GM19438 (cell line): ENCODE measurements around the gene PITX2.

Experiments
- ATAC-seq: cut with Tn5 transposase; IDR thresholded peaks from one replicate; pipeline ENCODE4 v1.9.1; 2021; ENCODE audit warnings: low read depth; ENCODE audit not compliant: unreplicated experiment

Gene PITX2

DNA sequence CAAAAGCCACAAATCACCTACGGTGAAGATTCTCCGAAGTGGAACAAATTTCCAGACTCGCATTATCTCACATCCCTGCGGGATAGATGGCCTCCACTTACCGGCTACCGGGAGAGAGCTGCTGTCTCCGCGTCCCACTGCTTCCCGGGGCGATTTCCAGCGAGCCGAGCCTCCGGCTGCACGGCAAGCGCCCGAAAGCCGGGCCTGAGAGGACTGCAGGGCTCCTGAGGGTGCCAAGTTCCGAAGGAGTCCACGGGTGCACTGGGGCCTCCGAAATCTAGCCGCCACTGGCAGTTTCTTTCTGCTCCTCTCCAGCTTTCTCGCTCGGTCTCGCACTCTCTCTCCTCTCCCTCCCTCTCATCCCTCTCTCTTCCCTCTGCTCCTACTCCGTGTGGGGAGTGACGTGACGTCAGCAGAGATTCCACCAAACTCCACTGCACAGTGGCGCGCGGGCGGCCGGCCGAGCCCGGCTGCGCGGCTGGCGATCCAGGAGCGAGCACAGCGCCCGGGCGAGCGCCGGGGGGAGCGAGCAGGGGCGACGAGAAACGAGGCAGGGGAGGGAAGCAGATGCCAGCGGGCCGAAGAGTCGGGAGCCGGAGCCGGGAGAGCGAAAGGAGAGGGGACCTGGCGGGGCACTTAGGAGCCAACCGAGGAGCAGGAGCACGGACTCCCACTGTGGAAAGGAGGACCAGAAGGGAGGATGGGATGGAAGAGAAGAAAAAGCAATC, 14.0 kb upstream of the PITX2 start:
- no peak for ATAC-seq

DNA sequence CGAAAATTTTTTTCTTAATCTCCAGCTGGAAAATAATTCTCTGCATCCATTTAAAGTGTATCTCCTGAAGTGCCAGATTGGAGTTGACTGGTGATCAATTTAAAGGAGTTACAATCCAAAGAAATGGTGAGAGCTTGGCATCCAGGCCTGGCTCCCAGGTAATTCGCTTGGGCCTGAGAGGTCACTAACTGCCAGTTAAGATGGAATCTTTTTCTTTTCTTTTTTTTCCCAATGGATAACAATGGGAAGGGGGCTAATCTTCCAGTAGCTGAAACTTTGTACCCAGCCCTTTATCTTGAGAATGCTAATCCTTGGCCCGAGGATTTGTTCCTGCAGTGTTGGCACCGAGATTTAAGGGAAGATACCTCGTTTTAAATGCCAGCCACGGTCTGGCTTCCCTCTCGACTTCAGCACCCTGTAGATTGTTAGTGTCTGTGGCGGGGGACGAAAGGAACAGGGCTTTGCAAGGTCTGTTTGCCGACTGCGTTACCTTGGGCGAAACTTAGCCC, 13.3 kb upstream of the PITX2 start:
- no peak for ATAC-seq

DNA sequence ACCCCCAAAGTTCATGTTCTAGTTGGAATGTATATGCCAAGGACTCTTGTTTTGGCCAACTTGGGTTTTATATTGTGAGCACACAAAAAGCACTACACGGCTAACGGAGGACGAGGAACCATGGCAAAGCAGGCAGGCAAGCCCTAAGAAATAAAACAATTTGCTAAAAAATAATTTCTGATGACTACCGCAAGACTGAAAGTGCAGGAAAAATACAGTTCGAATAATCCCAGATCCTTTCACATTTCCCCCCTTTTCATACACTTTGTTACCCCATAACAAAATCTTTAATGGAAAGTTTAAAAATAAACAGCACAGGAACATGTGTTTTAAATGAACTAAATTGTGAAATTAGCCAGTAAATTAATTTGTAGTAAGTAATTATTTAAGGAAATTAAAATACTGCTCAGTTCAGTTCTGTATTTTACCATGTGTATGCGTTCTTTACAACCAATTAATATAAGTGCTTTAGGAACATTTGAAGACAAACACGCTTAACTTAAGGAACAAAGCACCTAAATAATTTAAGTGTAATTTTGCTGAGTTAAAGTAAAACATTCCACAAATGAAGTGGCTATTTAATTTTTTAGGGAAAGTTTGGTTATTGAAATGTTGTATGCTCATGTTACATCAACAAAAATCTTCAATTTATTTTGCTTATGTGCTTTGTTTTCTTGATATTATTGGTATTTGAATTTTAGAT, 12.4 kb upstream of the PITX2 start:
- no peak for ATAC-seq

DNA sequence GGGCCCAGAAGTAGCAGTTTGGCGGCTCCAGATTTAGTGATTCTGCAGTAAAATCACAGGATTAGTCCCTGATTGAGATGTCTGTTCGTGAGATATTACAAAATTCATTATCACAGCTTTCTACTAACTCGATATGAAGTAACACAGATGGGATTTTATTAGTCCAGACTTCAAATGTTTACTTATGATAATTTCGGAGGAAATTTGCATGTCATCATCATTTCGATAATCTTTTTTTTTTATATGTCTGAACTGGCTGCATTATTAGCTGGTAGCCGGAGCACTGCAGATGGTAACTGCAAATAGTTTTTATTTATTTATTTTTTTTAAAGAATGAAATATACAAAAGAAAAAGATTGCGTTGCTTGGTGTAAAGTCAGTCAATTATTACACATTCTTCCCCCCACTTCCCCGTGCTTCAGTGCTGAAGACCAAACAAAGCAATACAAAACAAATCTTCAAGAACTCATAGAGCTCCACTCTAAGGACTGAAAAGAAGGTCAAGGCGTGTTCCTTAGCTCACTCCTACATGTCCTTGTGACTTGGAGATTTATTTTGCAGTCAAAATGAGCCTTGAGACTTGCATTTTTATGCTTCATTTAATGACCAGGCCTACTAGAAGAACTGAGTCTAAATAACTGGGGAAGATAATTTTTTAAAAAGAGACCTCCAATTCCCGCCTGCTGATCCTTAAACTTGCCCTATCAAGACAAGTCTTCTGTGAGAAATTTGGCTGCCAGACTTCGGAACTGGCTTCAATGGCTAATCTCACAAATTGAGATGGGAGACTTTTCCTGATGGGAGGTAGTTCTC, 11.7 kb upstream of the PITX2 start:
- no peak for ATAC-seq

DNA sequence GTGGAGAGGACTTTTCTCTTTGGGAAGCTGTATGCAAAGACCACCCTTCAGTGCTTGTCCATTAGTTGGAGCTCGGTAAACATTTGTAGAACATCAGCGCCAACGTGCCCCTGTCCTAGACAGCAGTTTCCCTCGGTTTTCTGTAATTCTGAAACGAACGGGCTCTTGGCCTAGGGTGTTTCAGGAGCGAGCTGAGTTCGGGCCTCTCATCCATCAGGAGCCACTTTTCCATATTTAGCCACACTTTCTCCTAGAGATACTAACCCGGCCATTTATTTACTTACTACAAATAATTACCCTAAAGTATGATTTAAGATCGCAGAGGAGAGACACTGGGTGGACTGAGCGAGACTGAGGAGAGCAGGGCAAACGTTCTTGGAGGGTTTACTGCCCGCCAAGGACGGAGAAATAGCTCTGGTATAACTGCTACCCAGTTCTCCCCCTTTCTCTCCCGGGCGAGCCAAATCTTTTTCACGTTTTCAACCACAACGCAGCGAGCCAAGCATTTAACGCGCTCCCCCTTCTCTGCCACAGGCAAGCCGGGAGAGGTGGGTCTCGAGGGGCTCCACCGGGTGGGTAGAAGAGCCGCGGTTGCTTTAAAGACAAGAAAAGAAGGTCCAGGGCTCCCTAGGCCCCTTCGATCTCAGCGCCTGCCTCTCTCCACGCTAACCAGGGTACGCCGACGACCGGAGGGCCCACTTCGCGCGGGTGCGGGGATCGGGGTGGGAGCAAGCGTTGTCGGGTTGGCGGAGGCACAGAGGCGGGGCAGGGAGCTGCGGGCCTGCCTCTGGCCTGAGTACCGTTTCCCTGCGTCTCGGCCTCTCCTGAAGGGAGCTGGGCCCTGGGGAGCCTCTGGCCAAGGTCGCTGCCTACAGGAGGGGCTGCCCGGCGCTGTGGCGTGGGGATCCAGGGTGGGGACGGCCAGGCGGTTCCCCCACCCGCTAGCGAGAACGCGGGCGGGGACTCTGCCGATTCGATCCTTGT, 10.8 kb upstream of the PITX2 start:
- ATAC-seq = no peak

DNA sequence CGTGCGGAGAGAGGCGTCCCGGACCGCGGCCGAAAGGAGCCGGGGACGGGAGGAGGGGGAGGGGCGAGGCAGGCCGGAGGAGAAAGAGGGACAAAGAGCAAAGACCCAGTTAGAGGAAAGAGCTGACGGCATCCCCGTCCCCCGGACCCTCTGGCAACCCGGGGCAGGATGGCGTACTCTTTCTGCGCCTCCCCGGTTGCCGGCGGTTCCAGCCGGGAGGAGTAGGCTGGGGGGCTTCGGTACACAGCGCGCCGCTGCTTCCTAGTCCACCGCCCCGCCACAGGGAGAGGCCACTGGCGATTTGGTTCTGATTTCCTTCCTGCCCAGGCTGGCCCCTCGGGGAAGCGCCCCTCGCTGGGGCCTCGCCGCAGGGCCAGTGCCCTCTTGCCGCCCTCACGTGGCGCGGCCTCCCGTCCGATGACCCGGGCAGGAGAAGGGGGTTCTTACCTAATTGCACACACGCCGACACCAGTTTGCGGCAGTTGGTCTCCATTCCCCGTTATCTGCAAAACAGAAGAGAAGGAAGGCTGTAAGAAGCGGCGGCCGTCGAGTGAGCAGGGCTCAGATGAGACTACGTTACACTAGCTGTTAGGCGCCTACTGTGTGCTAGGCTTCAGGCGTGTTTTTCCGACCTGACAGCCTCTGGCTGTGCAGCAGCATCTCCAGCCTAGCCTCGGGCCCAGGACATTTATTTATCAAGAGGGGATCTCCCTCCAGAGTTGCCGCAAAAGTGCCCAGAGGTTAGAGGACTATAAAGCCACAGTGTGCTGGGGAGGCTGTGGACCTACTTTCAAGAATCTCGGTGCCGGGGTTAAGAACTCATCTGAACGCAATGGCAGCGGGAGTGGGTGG, 9.9 kb upstream of the PITX2 start:
- ATAC-seq = no peak

DNA sequence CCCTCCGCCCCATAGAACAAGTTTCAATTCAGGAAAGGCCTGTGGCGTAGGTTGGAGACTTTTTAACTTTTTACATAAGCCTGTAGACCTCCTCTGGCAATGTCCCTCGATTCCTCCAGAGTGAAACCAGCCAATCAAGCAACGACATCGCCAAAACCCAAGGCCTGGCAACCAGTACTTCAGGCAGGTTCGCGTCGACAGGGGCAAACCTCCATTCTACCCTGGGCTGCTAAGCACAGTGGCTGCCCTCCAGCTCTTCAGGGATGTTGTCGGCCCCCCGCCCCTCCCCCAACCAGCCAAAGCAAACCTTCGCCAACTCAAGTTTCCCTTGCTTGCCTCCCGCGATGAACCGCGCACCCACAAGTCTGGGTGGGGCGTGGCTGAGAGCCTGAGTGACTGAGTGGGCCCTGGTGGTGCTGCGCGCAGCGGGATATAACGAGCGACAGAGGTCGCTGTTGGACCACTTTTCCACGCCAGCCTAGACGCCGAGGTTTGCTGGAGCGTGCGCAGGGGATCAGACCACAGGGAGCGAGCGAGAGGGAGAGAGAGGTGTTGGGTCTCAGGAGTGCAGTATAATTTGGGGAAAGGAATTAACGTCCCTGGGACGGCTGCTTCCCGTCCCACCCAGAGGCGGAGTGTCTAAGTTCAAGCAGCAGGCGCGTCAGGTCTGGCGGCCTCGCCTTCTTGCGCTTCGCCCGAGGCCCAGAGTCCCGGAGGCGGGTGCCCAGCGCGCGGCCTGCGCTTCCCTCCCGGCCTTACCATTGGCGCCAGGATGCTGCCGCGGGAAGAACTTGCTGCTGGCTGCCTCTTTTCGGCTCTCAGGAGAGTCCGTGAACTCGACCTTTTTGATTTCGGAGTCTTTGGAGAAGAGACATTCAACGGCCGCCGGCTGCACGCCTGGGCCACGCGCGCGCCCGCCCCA, 9.0 kb upstream of the PITX2 start:
- ATAC-seq = peak; percentile 96

DNA sequence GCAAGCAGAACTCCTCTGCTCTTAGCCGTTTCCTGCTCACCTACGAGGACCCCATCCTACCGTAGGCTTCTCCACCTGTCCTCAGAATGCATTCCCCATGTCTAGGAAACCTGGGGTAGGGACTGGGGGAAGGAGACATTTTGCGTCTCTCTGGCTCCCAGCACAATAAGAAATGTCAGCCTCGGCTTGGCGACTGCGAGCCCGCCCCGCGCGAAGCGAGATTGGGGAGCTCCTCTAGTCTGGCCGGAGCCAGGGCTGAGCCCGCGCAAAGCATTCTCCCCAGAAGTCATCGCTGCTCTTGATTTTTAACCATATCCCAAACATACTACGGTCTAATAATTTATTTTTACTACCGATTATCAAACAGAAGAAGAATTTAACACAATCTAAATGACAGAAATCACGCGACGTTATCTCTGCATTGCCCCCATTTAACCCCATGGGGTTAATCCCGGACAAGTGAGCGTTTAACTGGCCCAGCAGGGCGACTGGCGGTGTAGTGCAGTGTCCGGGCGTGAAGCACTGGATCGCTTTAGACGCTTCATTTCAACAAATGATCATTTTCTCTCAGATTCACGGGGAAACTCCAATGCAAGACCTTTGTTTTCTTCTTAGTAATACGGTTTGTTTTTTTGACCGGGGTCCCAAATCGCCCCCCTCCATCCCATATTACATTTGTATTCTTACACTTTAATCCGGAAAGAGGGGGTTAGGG, 8.0 kb upstream of the PITX2 start:
- no peak for ATAC-seq

DNA sequence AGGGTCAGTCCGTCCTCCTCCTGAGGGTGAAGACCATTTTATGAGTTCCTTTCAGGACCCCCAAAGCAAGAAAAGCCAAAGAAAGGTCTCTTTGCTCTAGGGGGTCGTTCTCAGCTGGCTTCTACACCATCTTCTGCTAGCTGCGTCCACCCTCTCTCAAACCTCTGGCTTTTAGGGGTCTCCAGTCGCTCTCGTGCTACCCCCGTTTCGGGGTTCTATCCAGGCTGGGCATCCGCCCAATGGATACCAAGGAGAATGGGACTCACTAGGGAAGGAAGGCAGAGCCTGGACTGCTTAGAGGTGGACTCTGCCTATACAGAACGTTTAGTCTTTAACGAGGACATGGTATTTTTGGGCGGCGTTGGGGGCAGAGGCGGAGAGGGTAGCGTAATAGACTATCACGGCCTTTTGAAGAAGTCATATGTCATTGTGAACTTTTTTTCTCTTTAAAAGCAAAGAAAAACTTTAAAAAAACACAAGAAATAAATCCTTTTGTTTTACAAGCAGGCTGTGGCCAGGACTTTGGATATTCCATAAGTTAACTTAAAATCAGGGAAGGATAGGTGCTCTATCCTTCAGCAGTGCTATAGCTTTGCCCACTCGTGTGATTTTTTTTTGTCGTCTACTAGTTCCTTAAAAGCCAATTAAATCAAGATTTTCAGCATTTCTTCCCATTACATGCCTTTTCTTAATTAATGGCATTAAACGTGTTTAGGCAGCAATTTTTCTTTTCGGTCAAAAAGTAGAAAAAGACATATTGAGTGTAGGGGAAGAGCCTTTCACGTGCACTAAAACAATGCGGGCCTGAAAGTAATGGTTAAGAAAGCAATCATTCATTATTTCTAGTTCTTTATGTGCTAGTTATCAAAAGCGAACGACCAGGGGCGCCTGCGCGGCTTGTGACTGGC, 7.2 kb upstream of the PITX2 start:
- ATAC-seq = no peak

DNA sequence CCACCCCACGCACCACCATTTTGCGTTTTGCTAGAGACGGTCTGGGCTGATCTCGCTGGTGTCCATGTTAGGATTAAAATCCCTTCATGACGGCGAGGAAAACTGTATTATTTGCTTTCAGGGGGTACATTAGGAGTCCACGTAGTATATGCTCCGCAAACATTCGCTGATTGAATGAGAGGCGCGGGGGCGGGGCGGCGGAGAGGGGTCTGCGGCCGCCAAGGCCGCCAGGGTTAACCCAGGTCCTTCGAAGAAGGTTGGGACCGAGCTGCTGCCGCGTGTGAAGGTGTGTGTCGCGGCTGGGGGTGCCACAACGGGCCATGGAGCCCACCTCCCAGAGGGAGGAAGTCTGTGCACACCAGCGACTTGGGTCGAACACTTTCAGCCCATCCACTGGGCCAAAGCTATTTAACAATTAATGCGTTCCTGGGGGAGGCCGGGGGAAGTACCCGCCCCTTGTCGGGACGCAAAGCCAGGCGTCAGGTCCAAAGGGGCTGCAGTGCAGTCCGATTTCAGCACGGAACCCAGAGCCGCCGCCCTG, 6.4 kb upstream of the PITX2 start:
- no peak for ATAC-seq

DNA sequence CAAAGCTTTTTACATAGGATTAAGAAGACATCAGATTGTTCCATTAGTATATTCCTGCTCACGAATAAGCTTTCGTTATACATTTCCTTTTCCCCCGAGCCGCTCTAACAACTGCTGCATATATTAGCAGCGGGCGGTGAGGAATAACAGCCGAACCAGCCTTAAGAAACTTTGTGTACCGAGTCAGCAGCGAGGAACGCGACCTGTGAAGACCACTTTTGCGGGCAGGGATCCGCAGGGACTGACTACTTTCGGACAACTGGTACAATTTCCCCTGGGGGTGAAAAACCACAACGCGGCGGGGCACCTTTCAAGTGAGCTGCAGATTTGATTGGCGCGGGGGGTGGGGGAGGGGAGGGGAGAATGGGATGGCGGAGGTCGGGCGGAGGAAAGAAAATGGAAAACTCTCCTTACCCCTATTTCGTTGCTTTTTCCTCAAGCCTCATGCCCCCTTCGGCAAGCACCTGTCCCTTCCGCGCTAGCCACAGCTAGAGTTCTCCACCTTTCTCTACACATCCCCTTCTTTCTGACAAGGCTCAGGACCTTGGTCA, 5.9 kb upstream of the PITX2 start:
- ATAC-seq = no peak

DNA sequence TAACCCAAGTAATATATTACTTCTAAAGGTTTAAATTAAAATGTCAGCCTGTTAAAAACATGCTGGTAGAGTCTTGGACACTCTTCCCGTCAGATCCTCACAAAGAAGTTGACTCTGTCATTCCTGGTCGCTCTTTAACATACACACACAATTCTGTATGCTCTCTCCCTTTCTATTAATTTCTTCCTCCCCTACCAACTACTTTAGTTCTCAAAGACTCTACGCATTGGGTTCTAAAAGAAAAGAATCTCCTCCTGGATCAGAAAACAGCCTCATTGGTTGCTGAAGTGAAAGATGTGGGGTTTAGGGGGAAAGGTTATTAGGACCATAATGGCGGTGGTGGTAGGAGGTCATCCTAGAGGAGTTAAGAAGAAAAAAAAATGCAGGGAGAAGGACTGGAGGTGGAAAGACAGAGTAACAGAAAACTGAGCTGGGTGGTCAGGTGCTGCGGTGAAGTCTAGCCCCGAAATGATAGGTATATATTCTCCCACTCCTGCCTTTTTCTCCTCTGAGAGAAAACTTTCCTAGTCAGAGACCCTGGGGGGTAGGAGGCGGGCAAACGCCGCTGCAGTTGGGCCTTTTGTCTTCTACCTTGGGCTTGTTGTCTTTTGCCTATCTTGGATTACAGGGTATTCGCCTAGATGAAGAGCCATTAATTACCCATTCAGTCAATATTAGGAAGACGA, 5.2 kb upstream of the PITX2 start:
- no peak for ATAC-seq

DNA sequence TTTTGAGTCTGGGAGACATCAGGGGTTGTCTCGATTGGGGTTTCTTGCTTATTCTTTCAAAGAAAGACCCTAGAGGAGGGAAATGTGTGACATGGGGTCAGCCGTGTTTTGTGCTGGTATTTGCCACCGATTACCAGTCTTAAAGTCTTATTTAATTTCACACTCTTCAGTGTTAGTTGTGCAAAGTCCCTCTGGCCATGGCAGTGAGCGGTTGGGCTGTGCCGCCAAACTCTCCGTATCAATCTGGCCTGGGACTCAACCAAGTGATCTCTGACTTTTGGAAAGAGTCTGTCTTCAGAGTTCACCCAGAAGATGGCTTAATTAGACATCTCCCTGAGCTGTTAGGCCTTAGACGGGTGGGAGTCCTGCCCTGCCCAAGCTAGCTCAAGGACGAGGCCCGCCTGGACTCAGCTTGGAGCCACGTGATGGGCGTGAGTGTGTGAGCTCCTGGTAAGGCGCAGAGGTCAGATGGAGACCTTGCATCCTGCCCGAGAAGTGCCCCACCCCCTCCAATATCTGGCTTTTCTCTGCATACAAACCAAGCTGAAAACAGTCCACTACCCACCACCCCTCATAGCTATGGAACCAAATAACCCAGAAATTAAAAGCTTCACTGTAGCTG, 3.8 kb upstream of the PITX2 start:
- no peak for ATAC-seq

DNA sequence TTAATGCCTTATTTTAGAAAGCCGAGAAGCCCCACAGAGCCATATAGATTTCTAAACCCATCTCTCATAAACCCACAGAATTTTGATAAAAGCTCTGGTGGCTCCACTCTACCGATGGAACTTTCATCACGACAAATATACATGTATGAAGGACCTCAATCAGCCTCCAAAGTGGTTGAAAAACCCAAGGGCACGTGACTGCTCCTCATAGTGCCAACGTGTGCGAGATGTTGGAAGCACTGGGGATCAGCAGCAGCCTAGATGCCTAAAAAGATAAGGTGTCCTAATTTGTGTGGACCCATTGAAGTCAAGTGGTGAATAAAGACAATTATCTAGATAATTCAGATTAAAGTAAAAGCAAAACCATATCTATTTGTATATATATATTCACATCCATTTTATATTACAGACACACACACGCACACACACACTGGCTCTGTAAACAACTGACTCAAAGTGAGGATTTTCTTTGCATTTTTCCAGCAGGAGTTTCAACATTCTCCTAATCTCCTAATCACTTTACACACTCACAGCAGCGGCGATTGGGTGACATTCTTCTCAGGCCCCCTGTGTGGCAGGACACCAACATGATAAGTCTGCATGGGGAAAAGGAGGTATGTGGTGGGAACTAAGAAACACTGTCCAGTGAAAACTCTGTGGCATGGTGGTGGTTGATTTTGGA, 2.8 kb upstream of the PITX2 start:
- ATAC-seq = no peak
